ENCODE data around the gene TEX22.

- TF ChIP-seq EZH2 (IDR thresholded peaks at IDR 0.05; ENCODE audit: low read depth) = no peak
- TF ChIP-seq CTCF (conservative IDR thresholded peaks at IDR 0.05) = no peak
These were observed 16.6 kb upstream of the TEX22 start for GRCh38 chr14:105381446-105382342.

Data from PC-9 (cell line).